Measurements from ENCODE around the gene RPL37. TPM values are rescaled to one million over a fixed set of nuclear protein-coding genes. Genes with fewer than 3 reads are reported as not detected.
A peak's percentile ranks its signal among the peaks of the same experiment; 100 is the strongest.
"Not testable (repeated sequence)": the region's sequence is repeated elsewhere in the genome, so short reads cannot be mapped to it uniquely, and the experiment has no call there.

RPL37 gene
- total RNA-seq, 1 experiment from 2014 or later = 2,054 TPM

GRCh38 chr5:40834391-40834848 lies 602 bp downstream of the RPL37 start:
- DNase-seq (ENCODE audit: low read depth) = no peak

- DNase-seq (ENCODE audit: low read depth) = peak; percentile 4
These were observed 1.3 kb downstream of the RPL37 start for GRCh38 chr5:40833712-40834229.

DNA sequence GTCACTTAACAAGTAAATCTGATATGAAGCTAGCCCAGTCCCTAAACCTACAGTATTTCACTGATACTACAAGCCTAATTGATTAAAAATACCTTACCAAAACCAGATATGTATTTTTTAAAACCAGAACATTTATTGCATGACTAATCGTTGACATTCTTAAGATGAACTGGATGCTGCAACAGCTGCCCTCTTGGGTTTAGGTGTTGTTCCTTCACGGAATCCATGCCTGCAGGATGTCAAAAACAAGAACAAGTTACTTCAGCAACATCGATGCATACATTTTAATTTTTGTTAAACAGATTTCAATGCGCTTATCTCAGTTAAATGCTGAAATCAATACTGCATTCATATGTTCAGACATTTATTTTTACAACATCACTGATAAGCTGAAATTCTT lies 2.7 kb downstream of the RPL37 start:
- peak; percentile 28 for DNase-seq (ENCODE audit: low read depth)

DNA sequence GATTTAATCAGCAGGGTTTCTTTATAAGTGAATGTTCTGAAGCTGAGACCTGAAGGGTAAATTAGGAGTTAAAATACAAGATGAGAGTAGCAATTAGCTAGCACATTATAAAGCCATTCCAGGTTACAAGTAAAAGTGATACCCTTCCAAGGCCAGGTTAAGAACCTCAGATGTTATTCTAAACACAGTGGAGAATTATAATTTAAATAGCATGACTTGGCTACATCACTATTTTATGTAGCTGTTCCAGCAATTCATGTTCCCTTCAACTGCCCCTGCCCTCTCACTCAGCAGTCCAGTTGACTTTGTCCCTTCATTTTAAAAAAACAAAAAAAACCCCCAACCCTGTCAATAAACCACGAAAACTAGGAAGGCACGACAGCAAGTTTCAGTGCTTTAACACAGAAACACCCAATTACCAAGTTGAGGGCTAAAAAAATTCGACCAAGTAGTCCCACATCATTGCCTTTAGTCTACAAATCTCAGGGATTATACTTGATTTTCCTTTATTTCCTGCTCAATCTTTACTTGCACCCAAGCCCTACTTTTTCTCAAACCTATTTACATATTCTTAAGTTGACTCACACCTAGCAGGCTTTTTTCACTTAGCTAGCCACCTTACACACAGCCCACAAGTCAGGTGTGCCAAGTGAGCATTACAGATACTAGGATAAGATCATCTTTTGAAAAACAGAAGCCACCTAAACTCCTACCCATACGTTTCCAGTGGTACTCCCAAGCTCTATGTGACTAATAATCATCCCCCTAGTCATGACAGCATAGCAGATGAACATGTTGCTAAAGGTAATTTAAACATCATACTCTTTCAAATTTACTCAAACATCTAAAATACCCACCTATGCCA lies 3.4 kb downstream of the RPL37 start:
- peak; percentile 31 for DNase-seq (ENCODE audit: low read depth)

- DNase-seq (ENCODE audit: low read depth) = peak; percentile 4
These were observed 5.1 kb downstream of the RPL37 start for GRCh38 chr5:40829748-40830533.

GRCh38 chr5:40828690-40829661 lies 6.0 kb downstream of the RPL37 start:
- DNase-seq (ENCODE audit: low read depth) = peak; percentile 28

- DNase-seq (ENCODE audit: low read depth) = no peak
These were observed 6.9 kb downstream of the RPL37 start for GRCh38 chr5:40828021-40828631.

GRCh38 chr5:40827188-40827977 lies 7.6 kb downstream of the RPL37 start:
- DNase-seq (ENCODE audit: low read depth) = no peak

- no peak for DNase-seq (ENCODE audit: low read depth)
These were observed 8.4 kb downstream of the RPL37 start for GRCh38 chr5:40826489-40827187.

GRCh38 chr5:40825461-40826043 lies 9.5 kb downstream of the RPL37 start:
- DNase-seq (ENCODE audit: low read depth) = not testable (repeated sequence)

- DNase-seq (ENCODE audit: low read depth) = no peak
These were observed 11.6 kb downstream of the RPL37 start for GRCh38 chr5:40823459-40823858.

DNA sequence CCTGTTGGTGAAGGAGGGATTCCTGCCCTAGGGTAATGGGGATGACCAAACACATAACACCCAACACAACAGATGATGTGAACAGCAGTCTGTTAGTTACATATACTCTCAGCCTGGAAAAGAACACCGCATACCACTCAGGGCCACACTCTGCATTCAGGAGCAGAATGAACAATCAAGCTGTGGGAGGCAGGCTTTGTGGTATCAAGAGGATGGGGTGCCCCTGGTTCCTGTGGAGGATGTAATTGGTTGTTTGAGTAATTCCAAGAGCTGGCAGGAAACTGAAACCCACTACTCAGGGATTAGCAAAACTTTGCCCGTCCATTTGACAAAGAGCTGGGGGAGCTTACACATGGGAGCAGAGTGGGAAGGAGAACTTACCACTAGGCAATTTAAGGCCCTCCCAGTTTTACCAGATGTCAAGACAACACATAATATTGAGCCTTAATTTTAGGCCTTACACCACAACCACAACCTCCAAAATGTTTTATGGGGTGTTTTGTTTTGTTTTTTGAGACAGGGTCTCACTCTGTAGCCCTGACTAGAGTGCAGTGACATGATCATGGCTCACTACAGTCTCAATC lies 21.2 kb downstream of the RPL37 start:
- no peak for DNase-seq (ENCODE audit: low read depth)

DNA sequence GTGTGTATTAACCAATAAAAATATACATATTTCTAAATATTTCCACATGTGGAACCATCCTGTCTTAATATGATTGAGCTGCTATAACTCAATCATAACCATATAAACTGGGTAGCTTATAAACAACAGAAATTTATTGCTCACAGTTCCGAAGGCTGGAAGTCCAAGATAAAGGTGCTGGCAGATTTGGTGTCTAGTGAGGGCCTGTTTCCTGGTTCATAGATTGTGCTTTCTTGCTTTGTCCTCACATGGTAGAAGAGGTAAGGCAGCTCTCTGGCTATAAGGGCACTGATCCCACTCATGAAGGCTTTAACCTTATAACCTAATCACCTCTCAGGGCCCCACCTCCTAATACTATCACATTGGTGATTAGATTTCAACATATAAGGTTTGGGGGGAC lies 22.9 kb downstream of the RPL37 start:
- no peak for DNase-seq (ENCODE audit: low read depth)

- no peak for DNase-seq (ENCODE audit: low read depth)
These were observed 33.1 kb downstream of the RPL37 start for GRCh38 chr5:40801771-40802562.

DNA sequence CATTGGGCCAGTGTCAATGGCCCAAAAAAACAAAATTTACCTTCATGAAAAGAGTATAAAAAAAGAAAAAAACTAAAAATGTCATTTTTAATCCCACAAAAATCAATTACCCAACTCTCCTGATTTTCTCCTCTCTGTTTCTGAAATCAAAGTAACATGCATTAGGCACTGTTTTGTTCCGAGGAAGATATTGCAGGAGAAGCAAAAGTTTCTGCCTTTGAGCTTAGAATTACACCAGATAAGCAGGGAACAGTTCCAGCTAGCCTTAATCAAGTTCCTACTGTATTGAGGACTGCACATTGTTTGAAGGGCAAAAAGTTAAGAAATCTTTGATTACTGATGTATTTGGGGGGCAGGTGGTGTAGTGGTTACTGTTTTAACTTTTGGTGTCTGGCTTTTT lies 35.8 kb downstream of the RPL37 start:
- no peak for DNase-seq (ENCODE audit: low read depth)

DNA sequence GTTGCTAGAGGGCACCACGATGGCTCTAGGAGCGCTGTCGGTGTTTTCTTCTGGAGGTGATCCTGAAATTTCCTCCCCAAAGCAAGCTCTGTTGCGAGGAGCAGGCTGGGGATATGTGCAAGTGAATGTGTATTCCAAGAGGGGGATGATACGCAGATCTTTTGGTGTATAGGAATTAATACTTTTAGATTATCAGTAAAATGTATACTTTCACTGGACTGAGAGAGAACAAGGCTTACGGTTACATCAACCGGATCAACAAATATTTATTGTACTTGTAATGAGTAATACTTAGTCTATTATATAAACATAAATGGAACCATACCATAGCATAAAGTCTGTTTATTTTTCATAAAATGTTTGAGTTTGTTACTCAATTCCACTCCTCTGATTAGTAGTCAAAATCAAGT lies 36.2 kb downstream of the RPL37 start:
- peak; percentile 67 for DNase-seq (ENCODE audit: low read depth)

- peak; percentile 82 for DNase-seq (ENCODE audit: low read depth)
These were observed 36.8 kb downstream of the RPL37 start, which contains the start of gene PRKAA1 for GRCh38 chr5:40798012-40798800. Gene PRKAA1, minus strand, starts transcription at chr5:40798374. Its CDS starts 185 bp downstream, at chr5:40798189.

Measured in HT1080 (cell line).